22Rv1 (cell line): ENCODE results near the gene SP5.

Experiments
- CTCF ChIP-seq: fragments of 450-650 bp; IDR thresholded peaks from 2 replicates; pipeline ENCODE4 v1.5.1; 2017; ENCODE audit warnings: mild to moderate bottlenecking
- ZFX ChIP-seq: fragments of 450-650 bp; IDR thresholded peaks from 2 replicates; pipeline ENCODE4 v1.6.1; 2017; ENCODE audit warnings: antibody characterized with exemption, borderline replicate concordance

GRCh38 chr2:170695521-170696410 is 19.4 kb upstream of the SP5 start:
- TF ChIP-seq CTCF (no peak), ZFX (no peak)
